Measurements from ENCODE around the gene RASGRP2. TPM values are rescaled to one million over a fixed set of nuclear protein-coding genes. Genes with fewer than 3 reads are reported as not detected.

RASGRP2 gene
- total RNA-seq, 2 donors from 2014 or later, result 13.3 to 28.7 TPM

- TF ChIP-seq POLR2AphosphoS5 (IDR thresholded peaks at IDR 0.05), result no peak
- no peak for TF ChIP-seq POLR2A (IDR thresholded peaks at IDR 0.05)
- TF ChIP-seq, protein P1, sequence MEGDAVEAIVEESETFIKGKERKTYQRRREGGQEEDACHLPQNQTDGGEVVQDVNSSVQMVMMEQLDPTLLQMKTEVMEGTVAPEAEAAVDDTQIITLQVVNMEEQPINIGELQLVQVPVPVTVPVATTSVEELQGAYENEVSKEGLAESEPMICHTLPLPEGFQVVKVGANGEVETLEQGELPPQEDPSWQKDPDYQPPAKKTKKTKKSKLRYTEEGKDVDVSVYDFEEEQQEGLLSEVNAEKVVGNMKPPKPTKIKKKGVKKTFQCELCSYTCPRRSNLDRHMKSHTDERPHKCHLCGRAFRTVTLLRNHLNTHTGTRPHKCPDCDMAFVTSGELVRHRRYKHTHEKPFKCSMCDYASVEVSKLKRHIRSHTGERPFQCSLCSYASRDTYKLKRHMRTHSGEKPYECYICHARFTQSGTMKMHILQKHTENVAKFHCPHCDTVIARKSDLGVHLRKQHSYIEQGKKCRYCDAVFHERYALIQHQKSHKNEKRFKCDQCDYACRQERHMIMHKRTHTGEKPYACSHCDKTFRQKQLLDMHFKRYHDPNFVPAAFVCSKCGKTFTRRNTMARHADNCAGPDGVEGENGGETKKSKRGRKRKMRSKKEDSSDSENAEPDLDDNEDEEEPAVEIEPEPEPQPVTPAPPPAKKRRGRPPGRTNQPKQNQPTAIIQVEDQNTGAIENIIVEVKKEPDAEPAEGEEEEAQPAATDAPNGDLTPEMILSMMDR (IDR thresholded peaks at IDR 0.05), result no peak
- Histone ChIP-seq H3K4me1 (replicated peaks) (no peaks in the 10 kb centered on the region), H3K9me3 (no peaks in the 10 kb centered on the region), H3K36me3 (no peaks in the 10 kb centered on the region), H3K4me3 (no peak overlapping the region), H3K27me3 (replicated peaks; ENCODE audit: insufficient read depth) (peaks cover 4% of the 10 kb centered on the region), H3K27ac (no peak overlapping the region)
- 69% methylated on average over 7 of the region's 7 CpGs for WGBS
- DNase-seq (ENCODE audit: low spot score), result no peak
- intact Hi-C loops (cut with DNase I), result no loop called here
Observed at GRCh38 chr11:64726867-64727530, 16.9 kb downstream of the RASGRP2 start.

- Histone ChIP-seq H3K9me3 (no peaks in the 10 kb centered on the region), H3K36me3 (no peaks in the 10 kb centered on the region), H3K27me3 (replicated peaks; ENCODE audit: insufficient read depth) (peaks cover 11% of the 10 kb centered on the region), H3K4me3 (no peak overlapping the region), H3K27ac (no peak overlapping the region), H3K4me1 (replicated peaks) (no peaks in the 10 kb centered on the region)
- intact Hi-C loops (cut with DNase I), result no loop called here
- TF ChIP-seq, protein P1 (IDR thresholded peaks at IDR 0.05), result no peak
- no peak for TF ChIP-seq POLR2A (IDR thresholded peaks at IDR 0.05)
- no peak for TF ChIP-seq POLR2AphosphoS5 (IDR thresholded peaks at IDR 0.05)
- no peak for DNase-seq (ENCODE audit: low spot score)
- 55% methylated on average over 9 of the region's 9 CpGs for WGBS
Observed at GRCh38 chr11:64726211-64726641, 17.7 kb downstream of the RASGRP2 start.

DNA sequence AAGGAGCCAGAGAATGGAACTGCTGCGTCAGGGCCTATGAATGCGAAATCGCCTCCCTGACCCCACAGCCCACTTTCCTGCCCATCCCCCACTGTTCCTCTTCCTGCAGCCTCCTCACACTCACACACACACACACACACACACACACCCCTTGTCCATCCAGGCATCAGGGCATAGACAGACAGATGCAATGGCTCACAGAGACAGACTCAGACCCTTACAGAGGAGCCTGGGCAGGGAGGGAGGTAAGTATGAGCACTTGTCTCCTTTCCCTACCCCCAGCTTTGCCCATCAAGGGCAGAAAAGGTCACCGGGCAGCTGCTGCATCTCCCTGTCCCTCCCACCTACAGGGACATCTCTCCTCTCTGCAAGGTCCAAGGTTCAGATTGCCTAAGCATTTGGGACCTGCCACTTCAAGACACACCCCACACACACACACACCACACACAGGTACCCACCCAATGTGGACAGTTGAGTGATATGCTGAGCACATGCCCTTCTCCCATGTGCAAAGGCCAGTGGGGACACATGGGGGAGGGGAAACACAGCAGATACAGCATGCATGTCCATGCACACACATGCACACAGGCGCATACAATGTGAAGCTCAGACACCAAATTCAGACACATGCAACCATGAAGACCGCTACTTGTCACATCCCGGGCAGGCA lies 18.9 kb downstream of the RASGRP2 start:
- Histone ChIP-seq H3K4me1 (replicated peaks) (no peaks in the 10 kb centered on the region), H3K9me3 (no peaks in the 10 kb centered on the region), H3K27me3 (replicated peaks; ENCODE audit: insufficient read depth) (peaks cover 16% of the 10 kb centered on the region), H3K27ac (no peak overlapping the region), H3K36me3 (no peaks in the 10 kb centered on the region), H3K4me3 (no peak overlapping the region)
- no peak for DNase-seq (ENCODE audit: low spot score)
- 75% methylated on average over 7 of the region's 7 CpGs for WGBS
- intact Hi-C loops (cut with DNase I), result no loop called here
- TF ChIP-seq, protein P1 (IDR thresholded peaks at IDR 0.05), result no peak
- TF ChIP-seq POLR2A (IDR thresholded peaks at IDR 0.05) (no peak), POLR2AphosphoS5 (IDR thresholded peaks at IDR 0.05) (no peak)

DNA sequence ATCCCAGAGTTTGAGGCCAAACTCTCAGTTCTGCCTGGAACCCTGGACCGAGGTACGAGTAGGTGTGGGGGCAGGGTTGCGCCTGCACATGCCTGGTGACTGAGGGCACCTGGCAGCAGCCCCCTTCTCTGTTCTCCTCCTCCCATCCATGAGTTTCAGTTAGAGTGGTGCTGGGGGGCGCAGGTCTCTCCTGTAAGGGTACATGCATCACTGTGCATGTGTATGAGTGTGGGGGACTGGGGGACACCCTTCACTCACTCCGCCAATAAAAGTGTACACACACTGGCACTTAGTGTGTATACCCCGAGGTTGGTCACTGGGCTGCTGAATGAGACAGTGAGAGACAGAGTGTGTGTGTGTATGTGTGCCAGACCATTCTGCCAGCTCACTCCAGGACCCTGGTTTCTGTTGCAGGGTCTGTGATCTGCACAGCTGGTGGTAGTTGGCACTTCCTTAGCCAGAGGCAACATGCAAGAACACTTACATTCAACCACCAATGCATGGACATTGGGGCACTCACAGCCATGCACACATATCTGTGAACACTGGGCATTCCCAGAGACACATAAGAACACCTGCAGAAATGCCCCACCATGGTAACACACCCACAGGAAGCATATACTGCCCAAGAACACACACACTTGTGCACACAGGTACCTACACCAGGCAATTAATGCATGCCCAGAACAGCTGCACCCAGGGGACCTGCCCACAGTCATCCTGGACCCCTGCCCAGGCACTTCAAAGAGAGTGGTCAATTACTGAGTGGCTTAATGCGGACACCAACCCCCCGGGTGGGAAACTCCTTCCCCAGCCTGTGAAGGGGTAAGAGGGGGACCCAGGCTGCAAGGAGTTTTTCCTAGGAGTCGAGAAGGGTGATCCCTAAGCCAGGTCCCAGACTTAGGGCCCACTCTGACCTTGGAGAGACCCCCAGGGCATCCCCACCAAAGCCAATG lies 19.8 kb downstream of the RASGRP2 start:
- TF ChIP-seq POLR2AphosphoS5 (IDR thresholded peaks at IDR 0.05), result no peak
- TF ChIP-seq POLR2A (IDR thresholded peaks at IDR 0.05), result no peak
- TF ChIP-seq, protein P1 (IDR thresholded peaks at IDR 0.05), result no peak
- no peak overlapping the region for H3K4me3 ChIP-seq
- no peaks in the 10 kb centered on the region for H3K36me3 ChIP-seq
- H3K4me1 ChIP-seq (replicated peaks), result no peaks in the 10 kb centered on the region
- no peak for DNase-seq (ENCODE audit: low spot score)
- intact Hi-C loops (cut with DNase I), result loop anchor here (2.0 kb wide), 1 partner anchor 35 kb away; no protein-coding TSS in a partner anchor
- H3K27ac ChIP-seq, result no peak overlapping the region
- no peaks in the 10 kb centered on the region for H3K9me3 ChIP-seq
- 60% methylated on average over 9 of the region's 9 CpGs for WGBS
- peaks cover 18% of the 10 kb centered on the region for H3K27me3 ChIP-seq (replicated peaks; ENCODE audit: insufficient read depth)

Measured in prostate gland (tissue), 2 donors.